HFFc6 (cell line): ENCODE data around the gene PRKAR1B. TPM values are rescaled to one million over a fixed set of nuclear protein-coding genes. Genes with fewer than 3 reads are reported as not detected.

ENCODE experiments used
- DNase-seq: peaks from one replicate; pipeline ENCODE4 v3.0.0-alpha.2; 2018
- H3K27ac Mint-ChIP-seq: 2 replicates; pipeline ENCODE4 v1.8.0; 2020; ENCODE audit warnings: mild to moderate bottlenecking, mixed read lengths
- H3K27me3 Mint-ChIP-seq: 2 replicates; pipeline ENCODE4 v1.8.0; 2021; ENCODE audit warnings: mild to moderate bottlenecking, moderate library complexity, mixed read lengths; ENCODE audit not compliant: insufficient read depth
- H3K36me3 Mint-ChIP-seq: 2 replicates; pipeline ENCODE4 v1.8.0; 2021; ENCODE audit warnings: low read depth, mixed read lengths
- H3K4me1 Mint-ChIP-seq: 2 replicates; pipeline ENCODE4 v1.8.0; 2020; ENCODE audit warnings: low read depth, mixed read lengths
- H3K4me3 Mint-ChIP-seq: 2 replicates; pipeline ENCODE4 v1.8.0; 2020; ENCODE audit warnings: mild to moderate bottlenecking, moderate library complexity, mixed read lengths
- H3K9me3 Mint-ChIP-seq: 2 replicates; pipeline ENCODE4 v1.8.0; 2020; ENCODE audit warnings: mild to moderate bottlenecking, mixed read lengths
- total RNA-seq, 6 experiments: library from RNA; stranded (reverse); fragmentation: NEBNext Ultra II Directional; extraction: Animal tissue kit (Norgen Biotek cat#: 25700); gene quantifications; 2 replicates in 1 of 6; 3 replicates in 5 of 6; pipeline ENCODE4 v1.2.3, GENCODE V29; 2021
- TF ChIP-seq, protein P1 (sequence below): fragments of 200-600 bp; sonication (generic); IDR thresholded peaks from 2 replicates; pipeline ENCODE4 v1.5.0; 2021; ENCODE audit warnings: antibody characterized with exemption, mild to moderate bottlenecking

Gene PRKAR1B
- total RNA-seq, 6 experiments from 2014 or later, result 15.5 to 22.7 (median 17.1) TPM

- DNase-seq, result no peak
- Mint-ChIP-seq H3K9me3 (no peaks in the 10 kb centered on the region), H3K36me3 (no peaks in the 10 kb centered on the region), H3K27ac (no peak overlapping the region), H3K4me3 (no peak overlapping the region), H3K27me3 (no peaks in the 10 kb centered on the region; the same call in 1 of the 2 replicates), H3K4me1 (no peaks in the 10 kb centered on the region)
- TF ChIP-seq, protein P1, sequence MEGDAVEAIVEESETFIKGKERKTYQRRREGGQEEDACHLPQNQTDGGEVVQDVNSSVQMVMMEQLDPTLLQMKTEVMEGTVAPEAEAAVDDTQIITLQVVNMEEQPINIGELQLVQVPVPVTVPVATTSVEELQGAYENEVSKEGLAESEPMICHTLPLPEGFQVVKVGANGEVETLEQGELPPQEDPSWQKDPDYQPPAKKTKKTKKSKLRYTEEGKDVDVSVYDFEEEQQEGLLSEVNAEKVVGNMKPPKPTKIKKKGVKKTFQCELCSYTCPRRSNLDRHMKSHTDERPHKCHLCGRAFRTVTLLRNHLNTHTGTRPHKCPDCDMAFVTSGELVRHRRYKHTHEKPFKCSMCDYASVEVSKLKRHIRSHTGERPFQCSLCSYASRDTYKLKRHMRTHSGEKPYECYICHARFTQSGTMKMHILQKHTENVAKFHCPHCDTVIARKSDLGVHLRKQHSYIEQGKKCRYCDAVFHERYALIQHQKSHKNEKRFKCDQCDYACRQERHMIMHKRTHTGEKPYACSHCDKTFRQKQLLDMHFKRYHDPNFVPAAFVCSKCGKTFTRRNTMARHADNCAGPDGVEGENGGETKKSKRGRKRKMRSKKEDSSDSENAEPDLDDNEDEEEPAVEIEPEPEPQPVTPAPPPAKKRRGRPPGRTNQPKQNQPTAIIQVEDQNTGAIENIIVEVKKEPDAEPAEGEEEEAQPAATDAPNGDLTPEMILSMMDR, result no peak
These were observed 126.0 kb downstream of the PRKAR1B start for GRCh38 chr7:601036-601594.

DNA sequence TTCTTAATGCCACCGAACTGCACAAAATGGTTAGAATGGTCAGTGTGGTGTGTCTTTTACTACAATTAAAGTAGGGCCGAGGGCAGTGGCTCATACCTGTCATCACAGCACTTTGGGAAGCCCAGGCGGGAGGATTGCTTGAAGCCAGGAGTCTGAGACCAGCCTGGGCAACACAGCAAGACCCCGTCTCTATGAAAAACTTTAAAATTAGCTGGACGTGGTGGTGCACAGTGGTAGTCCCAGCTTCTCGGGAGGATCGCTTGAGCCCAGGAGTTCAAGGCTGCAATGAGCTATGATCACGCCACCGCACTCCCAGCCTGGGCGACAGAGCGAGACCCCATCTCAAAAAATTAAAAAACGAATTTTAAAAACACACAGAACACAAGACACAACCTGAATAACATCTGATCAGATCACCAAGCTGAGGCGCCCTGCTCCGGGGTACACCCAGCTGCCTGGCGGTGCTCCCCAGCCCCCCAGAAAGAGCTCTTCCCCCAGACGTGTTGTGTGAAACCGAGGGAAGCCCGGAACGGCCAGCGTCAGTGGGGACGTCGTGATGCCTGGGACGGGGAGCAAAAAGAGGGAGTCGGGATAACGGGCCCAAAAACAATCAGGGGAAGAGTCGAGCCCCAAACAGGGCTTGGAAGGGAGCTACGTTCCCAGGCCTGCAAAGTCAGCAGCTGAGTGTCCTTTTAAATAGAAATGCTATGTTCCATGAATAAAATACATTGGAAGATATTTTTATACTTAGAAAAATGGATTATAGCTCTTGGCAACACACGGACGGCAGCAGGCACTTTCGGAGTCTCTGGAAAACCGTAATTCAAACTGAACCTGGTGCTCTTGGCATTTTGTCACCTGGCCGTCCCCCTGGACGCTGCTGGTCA, 126.7 kb downstream of the PRKAR1B start:
- H3K9me3 Mint-ChIP-seq, result peaks cover 5% of the 10 kb centered on the region; the same call in 1 of the 2 replicates
- peaks cover 5% of the 10 kb centered on the region for H3K36me3 Mint-ChIP-seq
- DNase-seq, result no peak
- TF ChIP-seq, protein P1, result no peak
- H3K27me3 Mint-ChIP-seq, result no peaks in the 10 kb centered on the region; the same call in 1 of the 2 replicates
- H3K4me1 Mint-ChIP-seq, result no peaks in the 10 kb centered on the region
- H3K4me3 Mint-ChIP-seq, result no peak overlapping the region
- H3K27ac Mint-ChIP-seq, result no peak overlapping the region

- no peak for DNase-seq
- Mint-ChIP-seq H3K27ac (no peak overlapping the region), H3K36me3 (peaks cover 5% of the 10 kb centered on the region), H3K4me3 (no peak overlapping the region), H3K9me3 (peaks cover 5% of the 10 kb centered on the region; the same call in 1 of the 2 replicates), H3K4me1 (no peaks in the 10 kb centered on the region), H3K27me3 (no peaks in the 10 kb centered on the region; the same call in 1 of the 2 replicates)
- TF ChIP-seq, protein P1, result no peak
These were observed 128.2 kb downstream of the PRKAR1B start for GRCh38 chr7:598899-599298.

DNA sequence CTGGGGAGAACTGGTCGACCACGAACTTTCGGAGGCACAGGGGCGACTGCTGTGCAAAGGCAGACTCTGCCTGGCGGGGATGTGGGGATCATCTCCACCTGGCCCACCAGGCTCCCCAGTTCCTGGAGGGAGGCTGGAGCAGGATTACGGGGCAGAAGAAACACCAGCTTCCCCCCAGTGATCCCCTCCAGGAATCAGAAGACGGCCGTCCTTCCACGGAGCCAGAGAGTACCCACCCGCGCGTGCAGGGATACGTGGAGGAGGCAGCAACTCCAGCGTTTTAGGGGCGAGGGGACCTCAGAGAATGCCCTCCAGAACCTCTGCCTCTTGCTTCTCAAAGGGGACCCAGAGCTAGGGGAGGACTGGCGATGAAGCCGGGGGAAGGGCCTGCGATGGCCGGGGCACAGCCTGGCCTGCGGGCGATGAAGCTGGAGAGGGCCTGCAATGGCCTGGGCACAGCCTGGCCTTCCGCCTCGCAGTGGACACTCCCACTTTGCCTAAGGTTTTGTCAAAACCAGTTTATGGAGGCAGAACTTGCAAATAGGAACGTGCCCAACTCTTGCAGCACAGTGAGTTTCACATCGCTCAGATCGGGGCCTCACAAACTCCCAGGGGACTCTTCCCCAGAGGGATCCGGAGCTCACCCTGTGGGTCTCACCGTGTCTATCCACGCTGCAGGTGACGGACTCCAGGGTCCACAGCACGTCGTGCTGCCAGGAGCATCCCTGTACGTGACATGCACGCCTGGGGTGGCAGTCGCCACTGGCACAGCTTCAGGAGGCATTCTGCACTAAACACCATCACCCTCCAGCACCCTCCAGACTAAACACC, 129.5 kb downstream of the PRKAR1B start:
- peaks cover 5% of the 10 kb centered on the region for H3K36me3 Mint-ChIP-seq
- no peaks in the 10 kb centered on the region; the same call in 1 of the 2 replicates for H3K27me3 Mint-ChIP-seq
- no peak overlapping the region for H3K4me3 Mint-ChIP-seq
- no peaks in the 10 kb centered on the region for H3K4me1 Mint-ChIP-seq
- no peak overlapping the region for H3K27ac Mint-ChIP-seq
- DNase-seq, result no peak
- peaks cover 5% of the 10 kb centered on the region; the same call in 1 of the 2 replicates for H3K9me3 Mint-ChIP-seq
- TF ChIP-seq, protein P1, result no peak

- TF ChIP-seq, protein P1, result no peak
- no peak overlapping the region for H3K27ac Mint-ChIP-seq
These were observed 130.3 kb downstream of the PRKAR1B start for GRCh38 chr7:596819-597182.

More at GRCh38 chr7:596819-597182, 130.3 kb downstream of the PRKAR1B start:
- Mint-ChIP-seq H3K27me3 (no peaks in the 10 kb centered on the region; the same call in 1 of the 2 replicates), H3K4me3 (no peak overlapping the region), H3K4me1 (no peaks in the 10 kb centered on the region), H3K9me3 (peaks cover 5% of the 10 kb centered on the region; the same call in 1 of the 2 replicates), H3K36me3 (peaks cover 5% of the 10 kb centered on the region)
- DNase-seq, result no peak
